Neural progenitor cell (in vitro differentiated cells): Measurements from ENCODE around the gene ZNF786. TPM values are rescaled to one million over a fixed set of nuclear protein-coding genes. Genes with fewer than 3 reads are reported as not detected.

Source experiments
- DNase-seq: peaks from one replicate; pipeline ENCODE4 v3.0.0-alpha.2; 2016; ENCODE audit warnings: low spot score
- H2AFZ ChIP-seq: fragments of 200-600 bp; sonication (generic); replicated peaks from 2 replicates; pipeline ENCODE4 v1.6.1; 2016; ENCODE audit warnings: antibody characterized with exemption
- H3F3A ChIP-seq: fragments of 200-600 bp; sonication (generic); 2 replicates; pipeline ENCODE4 v1.6.1; 2016; ENCODE audit warnings: antibody characterized with exemption, low read depth
- H3K27ac ChIP-seq: fragments of 200-600 bp; sonication (generic); 2 replicates; pipeline ENCODE4 v1.5.1; 2016; ENCODE audit warnings: mild to moderate bottlenecking
- H3K27me3 ChIP-seq: fragments of 200-600 bp; sonication (generic); 2 replicates; pipeline ENCODE4 v1.6.1; 2016; ENCODE audit warnings: mild to moderate bottlenecking, moderate library complexity
- H3K36me3 ChIP-seq: fragments of 200-600 bp; sonication (generic); 2 replicates; pipeline ENCODE4 v1.5.1; 2016
- H3K4me1 ChIP-seq: fragments of 200-600 bp; sonication (generic); 2 replicates; pipeline ENCODE4 v1.6.1; 2016; ENCODE audit warnings: mixed run types
- H3K4me2 ChIP-seq: fragments of 200-600 bp; sonication (generic); 2 replicates; pipeline ENCODE4 v1.6.1; 2016
- H3K4me3 ChIP-seq: fragments of 200-600 bp; sonication (generic); 2 replicates; pipeline ENCODE4 v1.5.1; 2016
- H3K79me2 ChIP-seq: fragments of 200-600 bp; sonication (generic); 2 replicates; pipeline ENCODE4 v1.6.1; 2016; ENCODE audit warnings: low read depth
- H3K9ac ChIP-seq: fragments of 200-600 bp; sonication (generic); 2 replicates; pipeline ENCODE4 v1.6.1; 2016
- H3K9me3 ChIP-seq: fragments of 200-600 bp; sonication (generic); 2 replicates; pipeline ENCODE4 v1.5.1; 2016; ENCODE audit warnings: low read depth
- H4K20me1 ChIP-seq: fragments of 200-600 bp; sonication (generic); 2 replicates; pipeline ENCODE4 v1.6.1; 2016; ENCODE audit warnings: low read depth
- H3K27ac Mint-ChIP-seq: 3 replicates; pipeline ENCODE4 v1.8.0; 2021; ENCODE audit warnings: mixed read lengths
- H3K27me3 Mint-ChIP-seq: 2 replicates; pipeline ENCODE4 v1.8.0; 2022; ENCODE audit warnings: low read depth, mild to moderate bottlenecking, inconsistent platforms, moderate library complexity, mixed read lengths; ENCODE audit not compliant: insufficient read depth
- H3K36me3 Mint-ChIP-seq: 3 replicates; pipeline ENCODE4 v1.8.0; 2021; ENCODE audit warnings: mixed read lengths
- H3K4me1 Mint-ChIP-seq: 3 replicates; pipeline ENCODE4 v1.8.0; 2021; ENCODE audit warnings: mixed read lengths
- H3K4me3 Mint-ChIP-seq: 3 replicates; pipeline ENCODE4 v1.8.0; 2021; ENCODE audit warnings: mild to moderate bottlenecking, moderate library complexity, mixed read lengths
- H3K9me3 Mint-ChIP-seq: 3 replicates; pipeline ENCODE4 v1.8.0; 2020; ENCODE audit warnings: mixed read lengths
- EZH2 ChIP-seq: fragments of 200-600 bp; sonication (generic); IDR thresholded peaks from 2 replicates; pipeline ENCODE4 v1.6.1; 2017; ENCODE audit warnings: antibody characterized with exemption, mild to moderate bottlenecking, moderate library complexity
- EZH2phosphoT487 ChIP-seq: fragments of 200-600 bp; sonication (generic); IDR thresholded peaks from 2 replicates; pipeline ENCODE4 v1.6.1; 2017; ENCODE audit warnings: antibody characterized with exemption
- total RNA-seq: library from RNA; depleted of rRNA; stranded (reverse); fragments of >200 nt; gene quantifications from 2 replicates; pipeline ENCODE4 v1.2.3, GENCODE V29; 2015; ENCODE audit warnings: low replicate concordance
- TF ChIP-seq, protein P1 (sequence below): fragments of 200-600 bp; sonication (generic); IDR thresholded peaks from 2 replicates; pipeline ENCODE4 v1.5.1; 2017; ENCODE audit warnings: antibody characterized with exemption, mild to moderate bottlenecking

ZNF786 gene
- total RNA-seq, 1 donor from 2014 or later = 6.3 TPM

DNA sequence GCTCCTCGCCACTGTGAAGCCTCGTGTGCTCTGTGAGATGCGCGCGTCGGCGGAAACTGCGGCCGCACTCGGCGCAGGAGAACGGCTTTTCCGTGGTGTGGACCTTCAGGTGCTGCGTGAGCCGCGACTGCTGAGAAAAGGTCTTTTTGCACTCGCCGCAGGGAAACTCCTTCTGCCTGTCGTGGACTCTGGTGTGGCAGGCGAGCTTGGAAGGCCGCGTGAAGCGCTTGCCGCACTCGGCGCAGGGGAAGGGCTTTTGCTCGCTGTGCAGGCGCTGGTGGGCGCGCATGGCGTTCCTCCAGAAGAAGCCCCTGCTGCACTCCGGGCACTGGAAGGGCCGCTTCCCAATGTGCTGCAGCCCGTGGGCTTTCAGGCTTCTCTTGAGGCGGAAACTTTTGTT, 13.7 kb upstream of the ZNF786 start:
- H3K36me3 Mint-ChIP-seq = peaks cover 13% of the 10 kb centered on the region

DNA sequence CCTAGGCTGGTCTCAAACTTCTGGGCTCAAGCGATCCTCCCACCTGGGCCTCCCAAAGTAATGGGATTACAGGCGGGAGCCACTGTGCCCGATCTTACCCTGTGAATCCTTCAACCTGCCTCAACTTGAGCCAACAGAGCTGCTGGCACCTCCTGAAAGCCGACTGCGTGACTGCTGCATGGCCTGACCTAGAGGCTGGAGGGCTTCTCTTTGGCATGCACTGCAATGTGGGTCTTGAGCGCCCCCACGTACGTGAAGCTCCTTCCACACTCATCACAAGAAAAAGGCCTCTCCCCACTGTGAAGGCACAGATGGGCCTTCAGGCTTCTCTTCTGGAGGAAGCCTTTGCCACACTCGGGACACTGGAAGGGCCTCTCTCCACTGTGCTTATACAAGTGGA, 12.9 kb upstream of the ZNF786 start:
- Histone ChIP-seq H4K20me1 (no peaks in the 10 kb centered on the region), H3K9ac (no peak overlapping the region), H3K79me2 (no peaks in the 10 kb centered on the region), H3K27ac (no peak overlapping the region), H3K4me2 (no peak overlapping the region), H2AFZ (no peak overlapping the region), H3K9me3 (no peaks in the 10 kb centered on the region), H3K4me3 (no peak overlapping the region), H3K36me3 (no peaks in the 10 kb centered on the region), H3K27me3 (no peaks in the 10 kb centered on the region), H3K4me1 (no peaks in the 10 kb centered on the region), H3F3A (no peaks in the 10 kb centered on the region)
- TF ChIP-seq, protein P1, sequence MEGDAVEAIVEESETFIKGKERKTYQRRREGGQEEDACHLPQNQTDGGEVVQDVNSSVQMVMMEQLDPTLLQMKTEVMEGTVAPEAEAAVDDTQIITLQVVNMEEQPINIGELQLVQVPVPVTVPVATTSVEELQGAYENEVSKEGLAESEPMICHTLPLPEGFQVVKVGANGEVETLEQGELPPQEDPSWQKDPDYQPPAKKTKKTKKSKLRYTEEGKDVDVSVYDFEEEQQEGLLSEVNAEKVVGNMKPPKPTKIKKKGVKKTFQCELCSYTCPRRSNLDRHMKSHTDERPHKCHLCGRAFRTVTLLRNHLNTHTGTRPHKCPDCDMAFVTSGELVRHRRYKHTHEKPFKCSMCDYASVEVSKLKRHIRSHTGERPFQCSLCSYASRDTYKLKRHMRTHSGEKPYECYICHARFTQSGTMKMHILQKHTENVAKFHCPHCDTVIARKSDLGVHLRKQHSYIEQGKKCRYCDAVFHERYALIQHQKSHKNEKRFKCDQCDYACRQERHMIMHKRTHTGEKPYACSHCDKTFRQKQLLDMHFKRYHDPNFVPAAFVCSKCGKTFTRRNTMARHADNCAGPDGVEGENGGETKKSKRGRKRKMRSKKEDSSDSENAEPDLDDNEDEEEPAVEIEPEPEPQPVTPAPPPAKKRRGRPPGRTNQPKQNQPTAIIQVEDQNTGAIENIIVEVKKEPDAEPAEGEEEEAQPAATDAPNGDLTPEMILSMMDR = no peak
- no peak for TF ChIP-seq EZH2phosphoT487
- no peak for TF ChIP-seq EZH2
- no peaks in the 10 kb centered on the region for H3K4me1 Mint-ChIP-seq
- H3K36me3 Mint-ChIP-seq = peaks cover 10% of the 10 kb centered on the region
- no peak for DNase-seq
- H3K27me3 Mint-ChIP-seq = peaks cover 9% of the 10 kb centered on the region
- no peaks in the 10 kb centered on the region for H3K9me3 Mint-ChIP-seq
- H3K4me3 Mint-ChIP-seq = no peak overlapping the region
- no peak overlapping the region for H3K27ac Mint-ChIP-seq

More for the DNA sequence above, 13.7 kb upstream of the ZNF786 start:
- Histone ChIP-seq H3K36me3 (no peaks in the 10 kb centered on the region), H3K27me3 (no peaks in the 10 kb centered on the region), H3K4me2 (no peak overlapping the region), H3F3A (no peaks in the 10 kb centered on the region), H3K9me3 (no peaks in the 10 kb centered on the region), H3K79me2 (no peaks in the 10 kb centered on the region), H3K27ac (no peak overlapping the region), H3K4me3 (no peak overlapping the region), H3K9ac (no peak overlapping the region), H3K4me1 (no peaks in the 10 kb centered on the region), H4K20me1 (no peaks in the 10 kb centered on the region), H2AFZ (no peak overlapping the region)
- no peaks in the 10 kb centered on the region for H3K4me1 Mint-ChIP-seq
- TF ChIP-seq EZH2phosphoT487 (no peak), EZH2 (no peak)
- TF ChIP-seq, protein P1 = no peak
- no peak for DNase-seq
- peaks cover 9% of the 10 kb centered on the region for H3K27me3 Mint-ChIP-seq
- no peak overlapping the region for H3K4me3 Mint-ChIP-seq
- H3K27ac Mint-ChIP-seq = no peak overlapping the region
- H3K9me3 Mint-ChIP-seq = no peaks in the 10 kb centered on the region

DNA sequence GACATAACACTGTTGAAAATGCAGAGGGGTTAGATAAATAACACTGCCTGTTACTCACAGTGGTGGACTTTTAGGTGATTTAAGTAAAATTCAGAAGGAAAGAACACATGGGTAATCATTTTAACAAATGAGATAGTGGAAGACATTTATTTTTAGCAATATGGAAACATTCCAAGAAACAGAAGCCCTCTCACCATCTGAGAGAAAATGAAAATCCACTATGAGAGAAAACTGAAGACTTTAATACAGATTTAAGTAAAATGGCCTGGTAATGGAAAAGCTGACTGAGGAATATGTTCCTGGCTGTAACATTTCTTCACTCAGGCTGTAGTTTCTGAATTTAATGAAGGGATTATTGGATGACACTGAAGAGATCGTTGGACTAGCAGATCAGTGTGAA, 12.1 kb upstream of the ZNF786 start:
- TF ChIP-seq, protein P1 = no peak
- TF ChIP-seq EZH2phosphoT487 (no peak), EZH2 (no peak)
- H3F3A ChIP-seq = no peaks in the 10 kb centered on the region
- H3K4me2 ChIP-seq = no peak overlapping the region
- no peak overlapping the region for H3K4me3 ChIP-seq
- Mint-ChIP-seq H3K36me3 (peaks cover 10% of the 10 kb centered on the region), H3K9me3 (no peaks in the 10 kb centered on the region), H3K27me3 (peaks cover 9% of the 10 kb centered on the region), H3K4me1 (no peaks in the 10 kb centered on the region), H3K27ac (no peak overlapping the region), H3K4me3 (no peak overlapping the region)
- no peak overlapping the region for H3K9ac ChIP-seq
- H3K36me3 ChIP-seq = no peaks in the 10 kb centered on the region
- H3K9me3 ChIP-seq = no peaks in the 10 kb centered on the region
- H3K4me1 ChIP-seq = no peaks in the 10 kb centered on the region
- H3K79me2 ChIP-seq = no peaks in the 10 kb centered on the region
- no peak for DNase-seq
- H3K27me3 ChIP-seq = no peaks in the 10 kb centered on the region
- H4K20me1 ChIP-seq = no peaks in the 10 kb centered on the region
- H2AFZ ChIP-seq = no peak overlapping the region
- no peak overlapping the region for H3K27ac ChIP-seq
